ENCODE results near the gene STK11.

GRCh38 chr19:1223018-1223855, 17.7 kb downstream of the STK11 start:
- TF ChIP-seq, protein P1, sequence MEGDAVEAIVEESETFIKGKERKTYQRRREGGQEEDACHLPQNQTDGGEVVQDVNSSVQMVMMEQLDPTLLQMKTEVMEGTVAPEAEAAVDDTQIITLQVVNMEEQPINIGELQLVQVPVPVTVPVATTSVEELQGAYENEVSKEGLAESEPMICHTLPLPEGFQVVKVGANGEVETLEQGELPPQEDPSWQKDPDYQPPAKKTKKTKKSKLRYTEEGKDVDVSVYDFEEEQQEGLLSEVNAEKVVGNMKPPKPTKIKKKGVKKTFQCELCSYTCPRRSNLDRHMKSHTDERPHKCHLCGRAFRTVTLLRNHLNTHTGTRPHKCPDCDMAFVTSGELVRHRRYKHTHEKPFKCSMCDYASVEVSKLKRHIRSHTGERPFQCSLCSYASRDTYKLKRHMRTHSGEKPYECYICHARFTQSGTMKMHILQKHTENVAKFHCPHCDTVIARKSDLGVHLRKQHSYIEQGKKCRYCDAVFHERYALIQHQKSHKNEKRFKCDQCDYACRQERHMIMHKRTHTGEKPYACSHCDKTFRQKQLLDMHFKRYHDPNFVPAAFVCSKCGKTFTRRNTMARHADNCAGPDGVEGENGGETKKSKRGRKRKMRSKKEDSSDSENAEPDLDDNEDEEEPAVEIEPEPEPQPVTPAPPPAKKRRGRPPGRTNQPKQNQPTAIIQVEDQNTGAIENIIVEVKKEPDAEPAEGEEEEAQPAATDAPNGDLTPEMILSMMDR (IDR thresholded peaks at IDR 0.05 in 4 of 5, conservative IDR thresholded peaks at IDR 0.05 in 1 of 5), result peak in 4 of 5 experiments; percentile 35 to 57 (median 56)
- TF ChIP-seq POLR2A (IDR thresholded peaks at IDR 0.05), result no peak

Measured in gastrocnemius medialis (tissue), 4 donors.